Suprapubic skin (tissue), 4 donors: ENCODE measurements around the gene CBY1. TPM values are rescaled to one million over a fixed set of nuclear protein-coding genes. Genes with fewer than 3 reads are reported as not detected.
"Not testable (repeated sequence)": the region's sequence is repeated elsewhere in the genome, so short reads cannot be mapped to it uniquely, and the experiment has no call there.

Source experiments
- DNase-seq, 2 donors: peaks; one replicate each; pipeline ENCODE4 v3.0.0-alpha.2; 2019; ENCODE audit warnings: low spot score in 2 of 2
- H3K27ac ChIP-seq: fragments of 200-600 bp; sonication (generic); one replicate; pipeline ENCODE4 v1.5.1; 2019
- H3K27me3 ChIP-seq: fragments of 200-600 bp; sonication (generic); one replicate; pipeline ENCODE4 v1.5.1; 2019
- H3K36me3 ChIP-seq: fragments of 200-600 bp; sonication (generic); one replicate; pipeline ENCODE4 v1.5.1; 2019
- H3K4me1 ChIP-seq: fragments of 200-600 bp; sonication (generic); one replicate; pipeline ENCODE4 v1.5.1; 2019
- H3K4me3 ChIP-seq: fragments of 200-600 bp; sonication (generic); one replicate; pipeline ENCODE4 v1.5.1; 2019; ENCODE audit warnings: mild to moderate bottlenecking
- H3K9me3 ChIP-seq: fragments of 200-600 bp; sonication (generic); one replicate; pipeline ENCODE4 v1.5.1; 2019
- CTCF ChIP-seq, 2 donors: fragments of 200-600 bp in 1 of 2; fragments of 450-650 bp in 1 of 2; sonication (generic) in 1 of 2; IDR thresholded peaks; one replicate each; pipeline ENCODE4 v1.5.1; 2016 to 2019; ENCODE audit warnings: antibody characterized with exemption in 2 of 2, mild to moderate bottlenecking in 1 of 2, moderate library complexity in 1 of 2
- EP300 ChIP-seq: sonication (generic); formaldehyde crosslinking; IDR thresholded peaks from one replicate; pipeline ENCODE4 v1.6.1; 2017; ENCODE audit warnings: antibody characterized with exemption
- POLR2A ChIP-seq, 2 donors: fragments of 450-650 bp; IDR thresholded peaks; one replicate each; pipeline ENCODE4 v1.6.1; 2017; ENCODE audit warnings: antibody characterized with exemption in 2 of 2, mild to moderate bottlenecking in 2 of 2, moderate library complexity in 2 of 2
- POLR2AphosphoS5 ChIP-seq, 3 donors: sonication (generic); formaldehyde crosslinking; IDR thresholded peaks; one replicate each; pipeline ENCODE4 v1.6.1; 2017; ENCODE audit warnings: antibody characterized with exemption in 3 of 3
- WGBS: methylation state at CpG from one replicate; pipeline ENCODE4 v1.1.5; 2018; 5-methylcytosine and 5-hydroxymethylcytosine counted together
- total RNA-seq, 4 donors: library from RNA; depleted of rRNA; stranded (reverse); fragments of >200 nt; gene quantifications; one replicate each; pipeline ENCODE4 v1.1.0, GENCODE V29; 2016

CBY1 gene
- total RNA-seq, 4 donors from 2014 or later = 9.9 to 25.7 (median 15.4) TPM

GRCh38 chr22:38612217-38613006 lies 44.0 kb upstream of the CBY1 start:
- TF ChIP-seq CTCF (IDR thresholded peaks at IDR 0.05) = no peak
- TF ChIP-seq POLR2AphosphoS5 (IDR thresholded peaks at IDR 0.05) = no peak
- no peak for TF ChIP-seq POLR2A (IDR thresholded peaks at IDR 0.05)
- no peak for TF ChIP-seq EP300
- H3K36me3 ChIP-seq = no peaks in the 10 kb centered on the region
- DNase-seq = no peak
- no peaks in the 10 kb centered on the region for H3K4me1 ChIP-seq
- H3K9me3 ChIP-seq = no peaks in the 10 kb centered on the region
- 73% methylated on average over 5 of the region's 5 CpGs for whole genome bisulfite sequencing
- no peak overlapping the region for H3K4me3 ChIP-seq
- H3K27ac ChIP-seq = no peak overlapping the region
- H3K27me3 ChIP-seq = no peaks in the 10 kb centered on the region

GRCh38 chr22:38613588-38613987 lies 42.9 kb upstream of the CBY1 start:
- Histone ChIP-seq H3K27me3 (no peaks in the 10 kb centered on the region), H3K36me3 (no peaks in the 10 kb centered on the region), H3K4me3 (no peak overlapping the region), H3K4me1 (no peaks in the 10 kb centered on the region), H3K9me3 (no peaks in the 10 kb centered on the region), H3K27ac (no peak overlapping the region)
- 94% methylated on average over 4 of the region's 4 CpGs for WGBS
- TF ChIP-seq POLR2AphosphoS5 (IDR thresholded peaks at IDR 0.05) (no peak), CTCF (IDR thresholded peaks at IDR 0.05) (no peak), POLR2A (IDR thresholded peaks at IDR 0.05) (no peak), EP300 (no peak)
- no peak for DNase-seq

DNA sequence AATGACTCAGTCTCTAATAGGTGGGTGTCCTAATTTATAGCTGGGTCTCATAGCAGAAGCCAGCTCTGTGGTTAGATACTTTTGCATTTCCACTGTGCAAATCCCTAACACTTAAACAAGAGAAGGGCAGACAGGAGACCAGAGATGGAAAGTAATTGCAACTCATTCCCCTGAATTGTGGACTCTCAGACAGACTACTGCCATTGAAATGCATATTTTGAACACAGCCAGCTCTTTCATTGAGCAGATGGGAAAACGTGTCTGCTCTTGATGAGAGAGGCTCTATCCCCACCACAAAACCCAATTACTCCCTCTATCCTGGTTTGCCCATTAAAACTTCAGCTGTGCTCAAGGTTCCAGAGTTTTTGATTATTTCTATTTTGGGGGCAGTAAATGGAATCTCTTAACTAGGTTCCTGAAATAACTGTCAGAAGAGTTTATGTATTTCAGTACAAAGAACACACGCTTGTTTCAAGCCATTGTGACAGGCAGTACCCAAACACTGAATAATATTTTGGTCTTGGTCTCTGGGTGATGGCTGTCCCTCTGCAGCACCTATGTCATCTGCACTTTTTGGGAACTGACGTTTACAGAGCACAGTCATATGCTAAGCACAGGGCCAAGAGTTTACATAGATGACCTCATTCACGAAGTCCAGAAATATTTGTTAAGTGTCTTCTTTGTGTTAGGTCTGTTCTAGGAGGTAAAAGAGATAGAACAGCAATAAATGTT lies 41.9 kb upstream of the CBY1 start:
- Histone ChIP-seq H3K36me3 (no peaks in the 10 kb centered on the region), H3K27me3 (no peaks in the 10 kb centered on the region), H3K9me3 (no peaks in the 10 kb centered on the region), H3K4me3 (no peak overlapping the region), H3K4me1 (no peaks in the 10 kb centered on the region), H3K27ac (no peak overlapping the region)
- 68% methylated on average over 4 of the region's 4 CpGs for WGBS
- no peak for TF ChIP-seq POLR2AphosphoS5 (IDR thresholded peaks at IDR 0.05)
- no peak for TF ChIP-seq POLR2A (IDR thresholded peaks at IDR 0.05)
- TF ChIP-seq EP300 = no peak
- no peak for DNase-seq

DNA sequence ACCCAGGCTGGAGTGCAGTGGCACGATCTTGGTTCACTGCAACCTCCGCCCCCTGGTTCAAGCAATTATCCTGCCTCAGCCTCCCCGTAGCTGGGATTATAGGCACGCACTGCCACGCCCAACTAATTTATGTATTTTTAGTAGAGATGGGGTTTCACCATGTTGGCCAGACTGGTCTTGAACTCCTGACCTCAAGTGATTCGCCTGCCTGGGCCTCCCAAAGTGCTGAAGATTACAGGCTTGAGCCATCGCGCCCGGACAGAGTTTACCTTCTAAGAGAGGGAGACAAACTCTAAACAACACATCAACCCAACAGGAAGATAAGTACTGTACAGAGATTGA lies 41.4 kb upstream of the CBY1 start:
- WGBS = 79% methylated on average over 9 of the region's 9 CpGs
- not testable (repeated sequence) for H3K27ac ChIP-seq, DNase-seq

DNA sequence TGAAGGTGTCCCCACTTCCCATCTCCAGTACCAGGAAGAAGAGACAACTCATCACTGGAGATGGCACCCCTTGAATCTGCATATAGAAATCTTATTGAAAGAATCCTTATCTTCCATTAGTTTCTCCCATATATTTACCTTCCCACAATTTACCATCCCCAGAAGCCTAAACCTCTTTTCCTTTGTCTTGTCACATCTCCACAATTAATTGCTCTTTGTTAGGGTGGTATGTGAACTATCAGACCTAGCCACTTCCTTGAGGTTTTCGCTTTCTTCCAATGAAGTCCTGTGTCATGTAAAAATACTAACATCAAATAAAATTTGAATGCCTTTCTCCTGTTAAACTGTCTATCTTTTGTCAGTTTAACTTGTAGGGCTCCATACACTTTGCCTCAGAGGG lies 38.2 kb upstream of the CBY1 start:
- H3K27me3 ChIP-seq = no peaks in the 10 kb centered on the region
- H3K36me3 ChIP-seq = no peaks in the 10 kb centered on the region
- H3K27ac ChIP-seq = no peak overlapping the region
- 97% methylated on average over 1 of the region's 1 CpG for WGBS
- TF ChIP-seq POLR2AphosphoS5 (IDR thresholded peaks at IDR 0.05) = no peak
- TF ChIP-seq CTCF (IDR thresholded peaks at IDR 0.05) = no peak
- TF ChIP-seq EP300 = no peak
- no peak for TF ChIP-seq POLR2A (IDR thresholded peaks at IDR 0.05)
- no peak for DNase-seq
- H3K9me3 ChIP-seq = no peaks in the 10 kb centered on the region
- no peak overlapping the region for H3K4me3 ChIP-seq
- H3K4me1 ChIP-seq = no peaks in the 10 kb centered on the region

More for the DNA sequence above, 41.4 kb upstream of the CBY1 start:
- H3K4me1 ChIP-seq, H3K27me3 ChIP-seq, H3K9me3 ChIP-seq, H3K36me3 ChIP-seq, H3K4me3 ChIP-seq: not testable (repeated sequence)

- WGBS = 92% methylated on average over 2 of the region's 2 CpGs
- H3K27ac ChIP-seq = no peak overlapping the region
- no peaks in the 10 kb centered on the region for H3K36me3 ChIP-seq
- no peak overlapping the region for H3K4me3 ChIP-seq
- H3K4me1 ChIP-seq = no peaks in the 10 kb centered on the region
- no peak for DNase-seq
- TF ChIP-seq EP300 (no peak), POLR2A (IDR thresholded peaks at IDR 0.05) (no peak), CTCF (IDR thresholded peaks at IDR 0.05) (no peak), POLR2AphosphoS5 (IDR thresholded peaks at IDR 0.05) (no peak)
- no peaks in the 10 kb centered on the region for H3K27me3 ChIP-seq
- no peaks in the 10 kb centered on the region for H3K9me3 ChIP-seq
Observed at GRCh38 chr22:38618682-38619081, 37.8 kb upstream of the CBY1 start.
